ENCODE results near the gene CD4. TPM values are rescaled to one million over a fixed set of nuclear protein-coding genes. Genes with fewer than 3 reads are reported as not detected.

CD4 gene
- total RNA-seq, 3 donors from 2014 or later (not counting 1 experiment from before 2014, with no cell fraction given) = 8.5 to 10.1 (median 9.8) TPM

GRCh38 chr12:6780573-6780972 is 8.8 kb upstream of the CD4 start:
- no peak for TF ChIP-seq CTCF (IDR thresholded peaks at IDR 0.05)
- Mint-ChIP-seq H3K36me3 (no peaks in the 10 kb centered on the region), H3K27me3 (ENCODE audit: low read depth in 2 of 2) (peaks cover 29 to 33% of the 10 kb centered on the region in 2 donors), H3K27ac (no peak overlapping the region), H3K9me3 (no peaks in the 10 kb centered on the region), H3K4me1 (peaks cover 12 to 13% of the 10 kb centered on the region in 2 donors), H3K4me3 (no peak overlapping the region)
- no peaks in the 10 kb centered on the region for H3K36me3 ChIP-seq (ENCODE audit: control insufficient read depth, insufficient read depth, low read length)
- no peak overlapping the region for H3K4me3 ChIP-seq (ENCODE audit: low read length)
- H3K9me3 ChIP-seq (ENCODE audit: control insufficient read depth, insufficient read depth, low read length) = no peaks in the 10 kb centered on the region
- no peak for ATAC-seq
- peaks cover 5% of the 10 kb centered on the region for H3K27me3 ChIP-seq (ENCODE audit: control insufficient read depth, insufficient read depth, low read length)
- intact Hi-C loops (cut with micrococcal nuclease) = no loop called here
- no peak overlapping the region for H3K27ac ChIP-seq (ENCODE audit: low read length)
- DNase-seq = no peak
- 65% methylated on average over 5 of the region's 6 CpGs for WGBS (ENCODE audit: insufficient coverage)
- peaks cover 17% of the 10 kb centered on the region for H3K4me1 ChIP-seq (ENCODE audit: control insufficient read depth, insufficient read depth, low read length)

GRCh38 chr12:6782119-6782518 is 7.2 kb upstream of the CD4 start:
- H3K27ac ChIP-seq (ENCODE audit: low read length) = no peak overlapping the region
- Mint-ChIP-seq H3K27me3 (ENCODE audit: low read depth in 2 of 2) (peaks cover 19 to 20% of the 10 kb centered on the region in 2 donors), H3K4me3 (no peak overlapping the region), H3K9me3 (no peaks in the 10 kb centered on the region), H3K4me1 (peaks cover 12 to 13% of the 10 kb centered on the region in 2 donors), H3K36me3 (no peaks in the 10 kb centered on the region), H3K27ac (no peak overlapping the region)
- DNase-seq (no peak), ATAC-seq (no peak)
- no peaks in the 10 kb centered on the region for H3K36me3 ChIP-seq (ENCODE audit: control insufficient read depth, insufficient read depth, low read length)
- no peak for TF ChIP-seq CTCF (IDR thresholded peaks at IDR 0.05)
- intact Hi-C loops (cut with micrococcal nuclease) = no loop called here
- no peaks in the 10 kb centered on the region for H3K9me3 ChIP-seq (ENCODE audit: control insufficient read depth, insufficient read depth, low read length)
- 93% methylated on average over 6 of the region's 6 CpGs for WGBS (ENCODE audit: insufficient coverage)
- H3K4me1 ChIP-seq (ENCODE audit: control insufficient read depth, insufficient read depth, low read length) = peaks cover 11% of the 10 kb centered on the region
- no peak overlapping the region for H3K4me3 ChIP-seq (ENCODE audit: low read length)
- H3K27me3 ChIP-seq (ENCODE audit: control insufficient read depth, insufficient read depth, low read length) = peaks cover 5% of the 10 kb centered on the region

- H3K4me3 ChIP-seq (ENCODE audit: low read length) = no peak overlapping the region
- H3K36me3 ChIP-seq (ENCODE audit: control insufficient read depth, insufficient read depth, low read length) = no peaks in the 10 kb centered on the region
- Mint-ChIP-seq H3K9me3 (no peaks in the 10 kb centered on the region), H3K27me3 (ENCODE audit: low read depth in 2 of 2) (peaks cover 10 to 11% of the 10 kb centered on the region in 2 donors), H3K36me3 (no peaks in the 10 kb centered on the region), H3K4me3 (no peak overlapping the region), H3K4me1 (peaks cover 12 to 13% of the 10 kb centered on the region in 2 donors), H3K27ac (no peak overlapping the region)
- no peaks in the 10 kb centered on the region for H3K9me3 ChIP-seq (ENCODE audit: control insufficient read depth, insufficient read depth, low read length)
- no peak for DNase-seq
- intact Hi-C loops (cut with micrococcal nuclease) = no loop called here
- H3K4me1 ChIP-seq (ENCODE audit: control insufficient read depth, insufficient read depth, low read length) = peaks cover 11% of the 10 kb centered on the region
- H3K27me3 ChIP-seq (ENCODE audit: control insufficient read depth, insufficient read depth, low read length) = peaks cover 5% of the 10 kb centered on the region
- 52% methylated on average over 9 of the region's 10 CpGs for WGBS (ENCODE audit: insufficient coverage)
- ATAC-seq = no peak
- TF ChIP-seq CTCF (IDR thresholded peaks at IDR 0.05) = no peak
- H3K27ac ChIP-seq (ENCODE audit: low read length) = no peak overlapping the region
Measured at GRCh38 chr12:6782850-6783566, 6.3 kb upstream of the CD4 start.

GRCh38 chr12:6783828-6784227 is 5.5 kb upstream of the CD4 start:
- peaks cover 4 to 6% of the 10 kb centered on the region in 2 donors for H3K4me1 Mint-ChIP-seq

More at GRCh38 chr12:6783828-6784227, 5.5 kb upstream of the CD4 start:
- DNase-seq (no peak), ATAC-seq (no peak)
- Mint-ChIP-seq H3K27me3 (ENCODE audit: low read depth in 2 of 2) (peaks cover 2 to 6% of the 10 kb centered on the region in 2 donors), H3K4me3 (no peak overlapping the region), H3K27ac (no peak overlapping the region), H3K9me3 (no peaks in the 10 kb centered on the region), H3K36me3 (no peaks in the 10 kb centered on the region)
- H3K27me3 ChIP-seq (ENCODE audit: control insufficient read depth, insufficient read depth, low read length) = no peaks in the 10 kb centered on the region
- no peak overlapping the region for H3K4me3 ChIP-seq (ENCODE audit: low read length)
- no peak for TF ChIP-seq CTCF (IDR thresholded peaks at IDR 0.05)
- WGBS (ENCODE audit: insufficient coverage) = 88% methylated on average over 9 of the region's 9 CpGs
- intact Hi-C loops (cut with micrococcal nuclease) = no loop called here
- H3K9me3 ChIP-seq (ENCODE audit: control insufficient read depth, insufficient read depth, low read length) = no peaks in the 10 kb centered on the region
- no peak overlapping the region for H3K27ac ChIP-seq (ENCODE audit: low read length)
- no peaks in the 10 kb centered on the region for H3K36me3 ChIP-seq (ENCODE audit: control insufficient read depth, insufficient read depth, low read length)
- H3K4me1 ChIP-seq (ENCODE audit: control insufficient read depth, insufficient read depth, low read length) = peaks cover 5% of the 10 kb centered on the region

Data from natural killer cell (primary cell).